ENCODE measurements around the gene SLC48A1. TPM values are rescaled to one million over a fixed set of nuclear protein-coding genes. Genes with fewer than 3 reads are reported as not detected.

Gene SLC48A1
- total and polyA plus RNA-seq, 10 of the 15 experiments (the other 5 are each of a cell fraction or from before 2014, with no cell fraction given) = 1.1 to 4.9 (median 1.9) TPM

DNA sequence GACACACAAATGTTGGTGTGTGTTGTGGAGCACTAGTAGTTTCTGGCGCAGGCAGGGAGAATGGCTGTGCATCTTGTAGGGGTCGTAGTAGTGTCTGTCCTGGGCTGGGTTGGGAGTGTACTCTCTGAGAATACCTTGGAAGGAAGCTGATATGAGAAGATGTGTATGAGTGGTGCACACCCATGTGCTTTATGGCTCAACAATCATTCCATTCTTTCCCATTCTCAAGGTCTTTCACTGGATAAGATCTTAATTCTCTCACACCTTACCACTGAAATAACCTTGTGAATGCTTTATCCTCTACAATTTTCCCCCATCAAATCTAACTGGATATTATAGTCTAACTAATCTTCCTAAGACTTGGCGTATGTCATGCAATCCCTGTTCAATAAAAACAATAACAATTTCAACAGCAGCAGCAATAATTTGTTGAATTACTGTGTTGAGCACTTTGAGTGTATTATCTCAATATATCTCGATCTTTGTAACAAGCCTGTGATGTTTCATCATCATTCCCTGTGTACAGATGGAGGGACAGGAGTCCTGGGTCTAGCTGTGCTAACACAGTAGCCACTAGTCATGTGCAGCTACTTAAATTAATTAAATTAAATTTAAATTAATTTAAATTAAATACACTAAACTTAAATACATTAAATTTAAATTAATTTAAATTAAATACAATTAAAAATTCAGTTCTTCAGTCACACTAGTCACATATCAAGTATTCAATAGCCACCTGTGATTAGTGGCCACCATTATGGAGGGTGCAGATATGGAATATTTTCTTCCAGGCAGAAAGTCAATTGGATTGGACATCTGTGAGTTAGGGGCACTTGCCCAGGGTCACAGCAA is 3.6 kb upstream of the SLC48A1 start:
- in situ Hi-C loops (cut with MboI) = no loop called here
- Histone ChIP-seq H3K79me2 (ENCODE audit: control insufficient read depth, insufficient read depth, low read length) (no peaks in the 10 kb centered on the region), H3K9me3 (replicated peaks; ENCODE audit: control insufficient read depth, insufficient read depth, low read length) (no peaks in the 10 kb centered on the region), H3K9ac (ENCODE audit: control insufficient read depth, insufficient read depth, low read length) (no peak overlapping the region), H3K27me3 (replicated peaks in 1 of 2; ENCODE audit: control insufficient read depth in 2 of 2, insufficient read depth in 2 of 2, low read length in 1 of 2) (no peaks in the 10 kb centered on the region), H2AFZ (ENCODE audit: control insufficient read depth, low read depth, low read length) (no peak overlapping the region), H3K36me3 (ENCODE audit: control insufficient read depth in 2 of 2, insufficient read depth in 2 of 2, low read length in 1 of 2) (no peaks in the 10 kb centered on the region), H3K4me2 (ENCODE audit: control insufficient read depth, insufficient read depth) (no peak overlapping the region), H3K4me1 (ENCODE audit: control insufficient read depth, insufficient read depth, low read length) (peaks cover 6% of the 10 kb centered on the region; the same call in 1 of the 2 replicates), H4K20me1 (ENCODE audit: control insufficient read depth, insufficient read depth) (no peaks in the 10 kb centered on the region), H3K27ac (ENCODE audit: control insufficient read depth, insufficient read depth) (no peak overlapping the region), H3K4me3 (no peak overlapping the region)
- WGBS (ENCODE audit: insufficient coverage, insufficient replicate concordance, low lambda C conversion rate, missing lambda C conversion rate) = 55% methylated on average over 4 of the region's 4 CpGs
- ChIA-PET POLR2A (interaction anchor here (0.6 to 5.7 kb wide), 2 partner anchors 27 to 167 kb away, joined by 4 to 40 read pairs; no protein-coding TSS in a partner anchor), SMC1A (ENCODE audit: uncharacterized antibody, unreplicated experiment) (interaction anchor here (0.8 to 7.2 kb wide), 9 partner anchors 13 to 395 kb away, joined by 3 to 267 read pairs (median 9); partner anchors contain the start of genes ENDOU and RAPGEF3), CTCF (interaction anchor here (0.8 to 19.3 kb wide), 9 partner anchors 9 to 116 kb away, joined by 3 to 814 read pairs (median 48); partner anchors contain the start of genes ENDOU and RAPGEF3), RAD21 (ENCODE audit: unreplicated experiment) (interaction anchor here (1.0 to 8.9 kb wide), 7 partner anchors 10 to 67 kb away, joined by 3 to 327 read pairs (median 6); partner anchors contain the start of gene RAPGEF3)
- no TSS peak for BruUV-seq (replicated peaks)
- ATAC-seq (no peak), DNase-seq (ENCODE audit: low read depth, low spot score) (no peak), FAIRE-seq (no peak)
- TF ChIP-seq ZNF274 (IDR thresholded peaks at IDR 0.05; ENCODE audit: insufficient read depth, insufficient read length) (no peak), CEBPB (IDR thresholded peaks at IDR 0.05; ENCODE audit: borderline replicate concordance in 1 of 2, low read depth in 2 of 2, low read length in 2 of 2) (no peak)
- intact Hi-C loops (cut with micrococcal nuclease; ENCODE audit: unreplicated experiment) = loop anchor here (10.0 kb wide), 1 partner anchor 735 kb away; no protein-coding TSS in a partner anchor

DNA sequence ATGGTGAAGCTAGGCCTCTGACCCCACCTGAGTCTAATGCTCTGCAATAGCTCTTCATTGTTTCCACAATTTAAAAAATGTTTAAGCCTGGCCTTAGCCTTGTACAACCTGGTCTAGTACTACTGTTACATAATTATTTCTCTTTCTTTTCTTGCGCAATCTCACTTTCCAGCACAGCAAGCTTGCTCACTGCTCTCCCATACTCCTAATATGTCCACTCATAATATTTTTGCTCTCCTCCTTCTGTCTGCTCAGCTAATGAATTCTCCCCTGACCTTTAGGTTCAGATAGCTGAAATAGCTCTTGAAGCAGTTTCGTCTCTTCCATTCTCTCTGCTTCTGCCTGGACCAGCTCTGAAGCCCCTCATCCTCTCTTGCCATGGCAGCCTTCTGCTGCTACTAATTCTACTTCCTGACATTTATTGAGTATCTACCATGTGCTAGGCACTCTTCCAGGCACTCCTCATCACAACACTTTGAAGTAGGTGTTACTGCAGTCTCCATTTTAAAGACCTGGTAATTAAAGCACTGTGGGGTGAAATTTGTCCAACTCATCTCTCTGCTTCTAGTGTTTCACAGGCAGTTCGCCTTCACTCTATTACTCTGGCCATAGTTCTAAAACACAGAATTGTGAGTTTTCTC is 2.8 kb upstream of the SLC48A1 start:
- ChIA-PET CTCF (interaction anchor here (0.9 to 19.3 kb wide), 10 partner anchors 9 to 179 kb away, joined by 3 to 814 read pairs (median 26); partner anchors contain the start of genes ENDOU and RAPGEF3), POLR2A (interaction anchor here (5.7 kb wide), 1 partner anchor 28 kb away, joined by 40 read pairs; no protein-coding TSS in a partner anchor), RAD21 (ENCODE audit: unreplicated experiment) (interaction anchor here (1.0 to 8.9 kb wide), 6 partner anchors 9 to 67 kb away, joined by 3 to 327 read pairs (median 37); partner anchors contain the start of gene RAPGEF3), SMC1A (ENCODE audit: uncharacterized antibody, unreplicated experiment) (interaction anchor here (1.1 to 7.2 kb wide), 8 partner anchors 14 to 67 kb away, joined by 3 to 267 read pairs (median 7); partner anchors contain the start of gene RAPGEF3)
- H3K9me3 ChIP-seq (replicated peaks; ENCODE audit: control insufficient read depth, insufficient read depth, low read length) = no peaks in the 10 kb centered on the region
- no peaks in the 10 kb centered on the region for H3K79me2 ChIP-seq (ENCODE audit: control insufficient read depth, insufficient read depth, low read length)
- no peaks in the 10 kb centered on the region for H3K36me3 ChIP-seq (ENCODE audit: control insufficient read depth in 2 of 2, insufficient read depth in 2 of 2, low read length in 1 of 2)
- no peak overlapping the region for H2AFZ ChIP-seq (ENCODE audit: control insufficient read depth, low read depth, low read length)
- no peak overlapping the region for H3K4me2 ChIP-seq (ENCODE audit: control insufficient read depth, insufficient read depth)
- no peak overlapping the region for H3K4me3 ChIP-seq
- no peak overlapping the region for H3K27ac ChIP-seq (ENCODE audit: control insufficient read depth, insufficient read depth)
- H4K20me1 ChIP-seq (ENCODE audit: control insufficient read depth, insufficient read depth) = no peaks in the 10 kb centered on the region
- H3K9ac ChIP-seq (ENCODE audit: control insufficient read depth, insufficient read depth, low read length) = no peak overlapping the region
- in situ Hi-C loops (cut with MboI) (no loop called here), intact Hi-C loops (cut with micrococcal nuclease; ENCODE audit: unreplicated experiment) (loop anchor here (10.0 kb wide), 1 partner anchor 735 kb away; no protein-coding TSS in a partner anchor)
- H3K27me3 ChIP-seq (replicated peaks in 1 of 2; ENCODE audit: control insufficient read depth in 2 of 2, insufficient read depth in 2 of 2, low read length in 1 of 2) = no peaks in the 10 kb centered on the region
- 88% methylated on average over 3 of the region's 3 CpGs for WGBS (ENCODE audit: insufficient coverage, insufficient replicate concordance, low lambda C conversion rate, missing lambda C conversion rate)
- H3K4me1 ChIP-seq (ENCODE audit: control insufficient read depth, insufficient read depth, low read length) = peaks cover 12% of the 10 kb centered on the region; the same call in 1 of the 2 replicates
- FAIRE-seq (no peak), ATAC-seq (no peak), DNase-seq (ENCODE audit: low read depth, low spot score) (no peak)
- no TSS peak for BruUV-seq (replicated peaks)
- TF ChIP-seq, protein P1, sequence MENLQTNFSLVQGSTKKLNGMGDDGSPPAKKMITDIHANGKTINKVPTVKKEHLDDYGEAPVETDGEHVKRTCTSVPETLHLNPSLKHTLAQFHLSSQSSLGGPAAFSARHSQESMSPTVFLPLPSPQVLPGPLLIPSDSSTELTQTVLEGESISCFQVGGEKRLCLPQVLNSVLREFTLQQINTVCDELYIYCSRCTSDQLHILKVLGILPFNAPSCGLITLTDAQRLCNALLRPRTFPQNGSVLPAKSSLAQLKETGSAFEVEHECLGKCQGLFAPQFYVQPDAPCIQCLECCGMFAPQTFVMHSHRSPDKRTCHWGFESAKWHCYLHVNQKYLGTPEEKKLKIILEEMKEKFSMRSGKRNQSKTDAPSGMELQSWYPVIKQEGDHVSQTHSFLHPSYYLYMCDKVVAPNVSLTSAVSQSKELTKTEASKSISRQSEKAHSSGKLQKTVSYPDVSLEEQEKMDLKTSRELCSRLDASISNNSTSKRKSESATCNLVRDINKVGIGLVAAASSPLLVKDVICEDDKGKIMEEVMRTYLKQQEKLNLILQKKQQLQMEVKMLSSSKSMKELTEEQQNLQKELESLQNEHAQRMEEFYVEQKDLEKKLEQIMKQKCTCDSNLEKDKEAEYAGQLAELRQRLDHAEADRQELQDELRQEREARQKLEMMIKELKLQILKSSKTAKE (IDR thresholded peaks at IDR 0.05; ENCODE audit: low read depth, poor library complexity, severe bottlenecking) = no peak
- TF ChIP-seq, protein P2, sequence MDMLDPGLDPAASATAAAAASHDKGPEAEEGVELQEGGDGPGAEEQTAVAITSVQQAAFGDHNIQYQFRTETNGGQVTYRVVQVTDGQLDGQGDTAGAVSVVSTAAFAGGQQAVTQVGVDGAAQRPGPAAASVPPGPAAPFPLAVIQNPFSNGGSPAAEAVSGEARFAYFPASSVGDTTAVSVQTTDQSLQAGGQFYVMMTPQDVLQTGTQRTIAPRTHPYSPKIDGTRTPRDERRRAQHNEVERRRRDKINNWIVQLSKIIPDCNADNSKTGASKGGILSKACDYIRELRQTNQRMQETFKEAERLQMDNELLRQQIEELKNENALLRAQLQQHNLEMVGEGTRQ (IDR thresholded peaks at IDR 0.05; ENCODE audit: borderline replicate concordance, low read depth, low read length) = no peak
- TF ChIP-seq CHD2 (IDR thresholded peaks at IDR 0.05; ENCODE audit: borderline replicate concordance, low read depth, low read length) (no peak), BACH1 (IDR thresholded peaks at IDR 0.05; ENCODE audit: borderline replicate concordance) (no peak), IRF4 (IDR thresholded peaks at IDR 0.05; ENCODE audit: low read depth, low read length) (no peak), POLR2A (IDR thresholded peaks at IDR 0.05; ENCODE audit: low read depth, low read length) (no peak), SMAD5 (IDR thresholded peaks at IDR 0.05; ENCODE audit: low read depth) (no peak)
